GM12865 (cell line): ENCODE data around the gene C1R.

Experiments used
- DNase-seq: peaks from one replicate; pipeline ENCODE4 v3.0.0; 2010; ENCODE audit warnings: low read depth
- H3K4me3 ChIP-seq: 2 replicates; pipeline ENCODE4 v1.5.1; 2011; ENCODE audit warnings: mild to moderate bottlenecking, low read depth, low read length, control low read depth
- TF ChIP-seq, protein P1 (sequence below): IDR thresholded peaks from 2 replicates; pipeline ENCODE4 v1.5.1; 2011; ENCODE audit warnings: low read length, control low read depth, low read depth, inconsistent platforms; ENCODE audit not compliant: insufficient read depth; ENCODE audit errors: missing control alignments

C1R gene

DNA sequence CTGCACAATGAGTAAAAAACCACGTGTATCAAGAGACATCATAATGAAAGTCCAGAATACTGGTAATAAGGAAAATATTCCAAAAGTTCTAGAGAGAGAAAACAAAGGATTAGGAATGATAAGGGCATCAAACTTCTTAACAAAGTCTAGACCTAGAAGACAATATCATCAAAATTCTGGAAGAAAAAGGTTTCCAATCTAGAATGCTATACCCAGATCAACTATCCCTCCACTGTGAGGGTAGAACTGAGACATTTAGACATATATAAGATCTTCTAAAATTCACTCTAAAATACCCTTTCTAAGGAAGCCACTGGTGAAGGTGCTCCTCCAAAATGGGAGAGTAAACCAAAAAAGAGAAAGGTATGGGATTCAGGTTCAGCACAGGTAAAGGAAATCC is 13.8 kb upstream of the C1R start:
- DNase-seq, result no peak
- H3K4me3 ChIP-seq, result no peak overlapping the region
- TF ChIP-seq, protein P1, sequence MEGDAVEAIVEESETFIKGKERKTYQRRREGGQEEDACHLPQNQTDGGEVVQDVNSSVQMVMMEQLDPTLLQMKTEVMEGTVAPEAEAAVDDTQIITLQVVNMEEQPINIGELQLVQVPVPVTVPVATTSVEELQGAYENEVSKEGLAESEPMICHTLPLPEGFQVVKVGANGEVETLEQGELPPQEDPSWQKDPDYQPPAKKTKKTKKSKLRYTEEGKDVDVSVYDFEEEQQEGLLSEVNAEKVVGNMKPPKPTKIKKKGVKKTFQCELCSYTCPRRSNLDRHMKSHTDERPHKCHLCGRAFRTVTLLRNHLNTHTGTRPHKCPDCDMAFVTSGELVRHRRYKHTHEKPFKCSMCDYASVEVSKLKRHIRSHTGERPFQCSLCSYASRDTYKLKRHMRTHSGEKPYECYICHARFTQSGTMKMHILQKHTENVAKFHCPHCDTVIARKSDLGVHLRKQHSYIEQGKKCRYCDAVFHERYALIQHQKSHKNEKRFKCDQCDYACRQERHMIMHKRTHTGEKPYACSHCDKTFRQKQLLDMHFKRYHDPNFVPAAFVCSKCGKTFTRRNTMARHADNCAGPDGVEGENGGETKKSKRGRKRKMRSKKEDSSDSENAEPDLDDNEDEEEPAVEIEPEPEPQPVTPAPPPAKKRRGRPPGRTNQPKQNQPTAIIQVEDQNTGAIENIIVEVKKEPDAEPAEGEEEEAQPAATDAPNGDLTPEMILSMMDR, result no peak

DNA sequence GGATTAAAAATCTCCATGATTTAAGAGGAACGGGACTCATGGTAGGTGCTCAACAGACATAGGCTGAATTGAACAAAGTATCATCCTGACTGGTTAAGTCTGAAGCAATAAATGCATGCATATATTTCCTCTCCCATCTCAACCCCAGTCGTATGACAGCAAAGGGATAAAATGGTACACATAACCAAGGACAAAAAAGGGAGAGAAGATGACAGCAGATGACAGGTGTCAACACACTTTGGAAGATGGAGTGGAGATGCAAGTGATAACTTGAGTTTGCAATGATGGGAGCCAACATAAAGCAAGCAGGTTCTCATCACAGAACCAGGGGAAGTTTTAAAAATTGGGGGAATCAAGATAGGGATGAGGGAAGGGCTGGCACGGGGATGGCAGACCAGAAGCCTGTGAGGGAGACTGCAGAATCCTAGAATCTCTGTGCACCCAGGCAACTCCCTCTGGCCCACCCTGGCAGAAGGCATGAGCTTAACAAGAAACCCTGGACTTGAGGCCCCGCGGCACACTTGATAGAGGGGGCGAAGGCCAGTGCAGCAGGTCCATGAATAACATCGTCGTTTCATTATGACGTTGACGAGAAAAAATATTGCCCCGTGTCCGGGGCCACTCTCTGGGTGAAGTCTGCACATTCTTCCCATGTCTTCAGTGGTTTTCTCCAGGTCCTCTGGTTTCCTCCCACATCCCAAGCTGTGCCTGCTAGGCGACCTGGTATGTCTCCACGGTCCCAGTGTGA is 11.8 kb upstream of the C1R start:
- H3K4me3 ChIP-seq, result no peak overlapping the region
- no peak for DNase-seq
- TF ChIP-seq, protein P1, result no peak

DNA sequence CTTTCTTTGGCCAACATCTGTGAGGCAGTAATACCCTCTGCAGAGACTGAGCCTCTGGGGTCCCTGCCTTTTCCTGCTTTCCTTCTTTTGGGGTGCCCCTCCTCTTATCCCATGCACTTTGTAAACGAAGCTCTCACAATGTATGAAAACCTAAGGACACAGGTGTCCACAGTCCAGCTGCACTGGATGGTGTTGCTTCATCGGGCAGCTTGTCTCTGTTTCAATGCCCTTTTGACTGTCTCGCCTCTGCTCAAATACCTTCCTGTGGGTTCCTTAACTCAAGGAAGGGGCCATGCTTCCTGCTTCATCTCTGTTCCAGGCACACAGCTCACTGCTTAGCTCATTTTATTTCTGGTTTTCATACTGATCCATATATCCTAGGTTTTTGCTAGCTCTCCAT is 10.3 kb upstream of the C1R start:
- TF ChIP-seq, protein P1, result no peak
- DNase-seq, result no peak
- no peak overlapping the region for H3K4me3 ChIP-seq

DNA sequence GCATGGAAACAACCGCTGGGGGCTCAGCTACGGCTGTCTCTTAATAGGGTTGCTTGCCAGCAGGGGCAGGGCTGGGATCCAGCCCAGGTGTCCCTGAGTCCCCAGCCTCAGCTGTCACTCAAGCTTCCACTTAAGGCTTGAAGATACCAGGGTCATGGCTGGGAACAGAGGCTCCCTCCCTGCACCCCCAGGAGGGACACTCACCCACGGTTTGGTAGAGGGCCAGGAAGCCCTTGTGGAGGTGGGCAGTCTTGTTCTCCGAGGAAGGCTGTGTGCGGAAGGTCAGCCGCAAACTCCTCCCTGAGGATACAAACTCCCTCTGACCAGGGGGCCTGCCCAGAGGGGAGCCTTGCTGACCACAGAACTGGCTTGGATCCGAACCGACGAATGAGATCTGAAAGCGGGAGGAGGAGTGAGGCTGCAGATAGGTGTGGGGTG is 9.5 kb upstream of the C1R start:
- DNase-seq, result no peak
- TF ChIP-seq, protein P1, result no peak
- H3K4me3 ChIP-seq, result no peak overlapping the region

DNA sequence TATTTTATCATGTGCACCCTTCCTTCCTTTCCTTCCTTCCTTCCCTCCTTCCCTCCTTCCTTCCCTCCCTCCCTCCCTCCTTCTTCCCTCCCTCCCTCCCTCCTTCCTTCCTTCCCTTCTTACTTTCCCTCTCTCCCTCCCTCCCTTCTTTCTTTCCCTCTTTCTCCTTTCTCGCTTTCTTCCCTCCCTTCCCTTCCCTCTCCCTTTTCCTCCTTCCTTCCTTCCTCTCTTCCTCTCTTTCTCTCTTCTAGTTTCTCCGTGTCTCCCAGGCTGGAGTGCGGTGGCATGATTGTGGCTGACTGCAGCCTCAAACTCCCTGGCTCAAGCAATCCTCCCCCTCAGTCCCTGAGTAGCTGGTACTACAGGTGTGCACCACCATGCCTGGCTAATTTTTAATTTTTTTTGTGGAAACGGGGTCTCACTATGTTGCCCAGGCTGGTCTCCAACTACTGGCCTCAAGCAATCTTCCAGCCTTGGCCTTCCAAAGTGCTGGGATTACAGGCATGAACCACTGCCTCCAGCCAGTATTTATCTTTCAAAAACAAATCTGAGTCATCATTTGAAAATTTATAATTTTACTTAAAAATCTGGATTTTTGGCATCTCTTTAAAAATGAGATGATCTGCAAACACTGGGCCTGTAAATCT is 8.9 kb upstream of the C1R start:
- DNase-seq, result no peak
- H3K4me3 ChIP-seq, result no peak overlapping the region
- TF ChIP-seq, protein P1, result no peak

DNA sequence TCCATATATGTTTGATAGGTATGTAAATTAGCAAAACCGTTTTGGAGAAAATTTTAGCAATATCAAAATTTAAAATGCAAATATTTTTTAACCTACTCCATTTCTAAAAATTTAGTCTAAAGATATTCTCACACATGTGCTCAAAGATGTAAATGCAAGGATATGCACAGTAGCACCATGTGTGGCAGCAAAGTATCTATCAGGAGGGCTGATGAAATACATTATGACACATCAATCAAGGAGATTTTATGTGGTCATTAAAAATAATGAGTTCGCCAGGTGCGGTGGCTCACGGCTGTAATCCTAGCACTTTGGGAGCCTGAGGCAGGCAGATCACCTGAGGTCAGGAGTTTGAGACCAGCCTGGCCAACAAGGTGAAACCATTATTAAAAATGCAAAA is 8.0 kb upstream of the C1R start:
- DNase-seq, result no peak
- no peak overlapping the region for H3K4me3 ChIP-seq
- TF ChIP-seq, protein P1, result no peak
